ENCODE results near the gene ZNF670.

DNA sequence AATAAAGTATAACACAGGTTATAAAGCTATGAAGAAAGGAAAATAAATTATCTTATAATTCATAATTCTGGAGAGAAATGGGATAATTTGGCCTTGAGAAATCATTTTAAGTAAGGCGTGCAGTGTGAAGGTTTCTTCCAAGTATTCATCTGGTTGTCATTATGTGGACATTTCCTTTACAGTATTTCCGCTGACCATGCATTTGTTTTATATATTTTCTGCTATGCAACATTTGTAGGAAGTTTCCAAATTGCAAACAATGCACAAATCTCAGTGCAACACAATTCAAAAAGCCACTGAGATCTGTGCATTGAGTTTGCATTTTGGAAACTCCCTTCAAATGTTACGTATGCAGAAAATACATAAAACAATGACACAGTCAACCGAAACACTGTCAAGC, 17.8 kb downstream of the ZNF670 start:
- TF ChIP-seq, protein P1, sequence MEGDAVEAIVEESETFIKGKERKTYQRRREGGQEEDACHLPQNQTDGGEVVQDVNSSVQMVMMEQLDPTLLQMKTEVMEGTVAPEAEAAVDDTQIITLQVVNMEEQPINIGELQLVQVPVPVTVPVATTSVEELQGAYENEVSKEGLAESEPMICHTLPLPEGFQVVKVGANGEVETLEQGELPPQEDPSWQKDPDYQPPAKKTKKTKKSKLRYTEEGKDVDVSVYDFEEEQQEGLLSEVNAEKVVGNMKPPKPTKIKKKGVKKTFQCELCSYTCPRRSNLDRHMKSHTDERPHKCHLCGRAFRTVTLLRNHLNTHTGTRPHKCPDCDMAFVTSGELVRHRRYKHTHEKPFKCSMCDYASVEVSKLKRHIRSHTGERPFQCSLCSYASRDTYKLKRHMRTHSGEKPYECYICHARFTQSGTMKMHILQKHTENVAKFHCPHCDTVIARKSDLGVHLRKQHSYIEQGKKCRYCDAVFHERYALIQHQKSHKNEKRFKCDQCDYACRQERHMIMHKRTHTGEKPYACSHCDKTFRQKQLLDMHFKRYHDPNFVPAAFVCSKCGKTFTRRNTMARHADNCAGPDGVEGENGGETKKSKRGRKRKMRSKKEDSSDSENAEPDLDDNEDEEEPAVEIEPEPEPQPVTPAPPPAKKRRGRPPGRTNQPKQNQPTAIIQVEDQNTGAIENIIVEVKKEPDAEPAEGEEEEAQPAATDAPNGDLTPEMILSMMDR (IDR thresholded peaks at IDR 0.05 in 8 of 11, conservative IDR thresholded peaks at IDR 0.05 in 3 of 11), result no peak
- no peak for TF ChIP-seq POLR2A (IDR thresholded peaks at IDR 0.05)

Measured in spleen (tissue), 7 donors.